ENCODE results near the gene KLHL9.

Gene KLHL9

DNA sequence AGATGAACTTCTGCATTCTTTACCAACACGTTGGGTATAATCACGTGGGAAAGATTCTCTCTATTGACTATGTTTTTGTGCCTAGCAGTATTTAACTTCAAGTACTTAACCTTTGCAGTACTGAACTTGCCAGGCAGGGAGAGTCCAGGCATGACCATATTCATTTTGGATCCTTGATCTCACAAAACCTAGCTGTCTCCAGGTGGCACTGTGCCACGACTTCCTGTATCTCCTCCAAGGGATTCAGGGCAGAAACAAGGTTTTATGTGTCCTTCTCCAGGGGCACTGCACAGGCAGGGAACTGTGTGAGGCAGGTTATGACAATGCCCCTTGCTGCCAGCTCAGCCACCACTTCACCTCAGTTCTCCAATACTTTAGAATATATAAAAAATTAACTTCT, 18.3 kb downstream of the KLHL9 start:
- no CpG with 5 or more reads among the region's 3 CpGs for WGBS (ENCODE audit: extremely low coverage, insufficient coverage, insufficient read length)
- H3K4me2 ChIP-seq (ENCODE audit: low read length): no peak overlapping the region
- H4K8ac ChIP-seq (ENCODE audit: low read depth, low read length): no peak overlapping the region
- no peak for DNase-seq
- no peak overlapping the region for H2BK120ac ChIP-seq (ENCODE audit: insufficient read depth, low read length, poor library complexity)
- no peak overlapping the region for H3K4ac ChIP-seq (ENCODE audit: low read depth, low read length)
- H2AK5ac ChIP-seq (ENCODE audit: low read length): no peak overlapping the region
- H3K27me3 ChIP-seq (ENCODE audit: insufficient read depth, low read length): no peaks in the 10 kb centered on the region
- H3K23ac ChIP-seq (ENCODE audit: low read length): no peak overlapping the region
- H3K36me3 ChIP-seq (ENCODE audit: control insufficient read depth in 1 of 2, insufficient read depth in 2 of 2, low read length in 2 of 2): peaks cover 0 to 2% of the 10 kb centered on the region in 2 experiments
- H3K18ac ChIP-seq (ENCODE audit: low read length): no peak overlapping the region
- H4K91ac ChIP-seq (ENCODE audit: low read depth, low read length): no peak overlapping the region
- H4K12ac ChIP-seq (ENCODE audit: low read depth, low read length): no peak overlapping the region
- no peaks in the 10 kb centered on the region for H3K9me3 ChIP-seq (ENCODE audit: insufficient read depth, low read depth, low read length)
- no peak overlapping the region for H3K9ac ChIP-seq (ENCODE audit: low read length)
- H2AFZ ChIP-seq (ENCODE audit: insufficient read depth, low read length, poor library complexity): no peak overlapping the region
- H3K27ac ChIP-seq (ENCODE audit: low read depth, low read length): no peak overlapping the region
- no peak overlapping the region for H3K4me3 ChIP-seq (ENCODE audit: low read depth, low read length)
- no peak overlapping the region for H3K14ac ChIP-seq (ENCODE audit: low read length)
- no peaks in the 10 kb centered on the region for H3K79me2 ChIP-seq (ENCODE audit: control insufficient read depth, insufficient read depth, low read length, poor library complexity)
- H2BK5ac ChIP-seq (ENCODE audit: low read depth, low read length, poor library complexity): no peak overlapping the region
- no peaks in the 10 kb centered on the region for H3K4me1 ChIP-seq (ENCODE audit: control insufficient read depth in 1 of 2, insufficient read depth in 2 of 2, low read length in 2 of 2)
- H2BK12ac ChIP-seq (ENCODE audit: low read length): no peak overlapping the region
- H3K79me1 ChIP-seq (ENCODE audit: low read length): no peaks in the 10 kb centered on the region

DNA sequence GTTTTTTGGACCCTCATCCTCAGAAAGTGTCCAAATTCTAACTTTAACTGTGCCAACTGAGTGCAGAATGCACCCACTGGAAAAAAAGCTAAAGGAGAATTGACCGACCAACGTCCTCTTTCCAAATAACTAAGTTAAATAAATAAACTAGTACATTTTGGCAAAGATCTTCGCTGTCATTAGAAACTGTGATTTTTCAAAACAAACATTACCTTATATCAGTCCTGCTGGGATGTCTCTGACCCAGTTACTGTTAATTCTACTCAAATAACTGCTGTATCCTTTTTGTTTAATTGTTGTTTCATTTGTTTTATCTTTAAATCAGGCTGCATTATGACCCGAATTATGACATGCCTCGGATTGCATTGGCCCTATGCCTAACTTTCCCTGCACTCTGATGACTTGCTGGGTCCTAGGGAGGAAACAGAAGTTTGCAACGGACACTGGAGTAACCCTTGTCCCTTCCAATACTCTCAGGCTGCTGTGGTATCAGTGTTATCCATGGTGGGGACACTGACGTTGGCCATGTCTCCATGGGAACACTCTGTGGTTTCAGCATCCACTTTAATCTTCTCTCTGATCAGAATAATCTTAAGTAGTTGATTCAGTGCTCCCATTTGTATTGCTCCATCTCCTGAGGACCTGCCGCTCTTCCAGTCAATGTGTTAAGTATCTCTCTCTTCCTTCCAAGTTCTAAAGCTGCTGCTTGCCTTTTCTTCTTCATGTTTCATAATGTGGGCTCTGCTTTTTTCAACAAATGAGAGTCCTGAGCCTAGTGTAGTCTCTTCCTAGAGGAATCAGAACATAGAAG, 19.0 kb downstream of the KLHL9 start:
- no peak overlapping the region for H3K14ac ChIP-seq (ENCODE audit: low read length)
- no peak overlapping the region for H3K23ac ChIP-seq (ENCODE audit: low read length)
- H3K4me3 ChIP-seq (ENCODE audit: low read depth, low read length): no peak overlapping the region
- WGBS (ENCODE audit: extremely low coverage, insufficient coverage, insufficient read length): no CpG with 5 or more reads among the region's 8 CpGs
- no peak overlapping the region for H2AK5ac ChIP-seq (ENCODE audit: low read length)
- H3K27me3 ChIP-seq (ENCODE audit: insufficient read depth, low read length): no peaks in the 10 kb centered on the region
- DNase-seq: no peak
- H3K4ac ChIP-seq (ENCODE audit: low read depth, low read length): no peak overlapping the region
- no peak overlapping the region for H4K12ac ChIP-seq (ENCODE audit: low read depth, low read length)
- no peak overlapping the region for H2BK12ac ChIP-seq (ENCODE audit: low read length)
- H2AFZ ChIP-seq (ENCODE audit: insufficient read depth, low read length, poor library complexity): no peak overlapping the region
- no peak overlapping the region for H2BK120ac ChIP-seq (ENCODE audit: insufficient read depth, low read length, poor library complexity)
- H2BK5ac ChIP-seq (ENCODE audit: low read depth, low read length, poor library complexity): no peak overlapping the region
- H3K27ac ChIP-seq (ENCODE audit: low read depth, low read length): no peak overlapping the region
- no peak overlapping the region for H4K91ac ChIP-seq (ENCODE audit: low read depth, low read length)
- no peaks in the 10 kb centered on the region for H3K4me1 ChIP-seq (ENCODE audit: control insufficient read depth in 1 of 2, insufficient read depth in 2 of 2, low read length in 2 of 2)
- peaks cover 0 to 2% of the 10 kb centered on the region in 2 experiments for H3K36me3 ChIP-seq (ENCODE audit: control insufficient read depth in 1 of 2, insufficient read depth in 2 of 2, low read length in 2 of 2)
- H3K79me2 ChIP-seq (ENCODE audit: control insufficient read depth, insufficient read depth, low read length, poor library complexity): no peaks in the 10 kb centered on the region
- H3K18ac ChIP-seq (ENCODE audit: low read length): no peak overlapping the region
- no peaks in the 10 kb centered on the region for H3K79me1 ChIP-seq (ENCODE audit: low read length)
- H3K9me3 ChIP-seq (ENCODE audit: insufficient read depth, low read depth, low read length): no peaks in the 10 kb centered on the region
- no peak overlapping the region for H3K9ac ChIP-seq (ENCODE audit: low read length)
- no peak overlapping the region for H3K4me2 ChIP-seq (ENCODE audit: low read length)
- no peak overlapping the region for H4K8ac ChIP-seq (ENCODE audit: low read depth, low read length)

DNA sequence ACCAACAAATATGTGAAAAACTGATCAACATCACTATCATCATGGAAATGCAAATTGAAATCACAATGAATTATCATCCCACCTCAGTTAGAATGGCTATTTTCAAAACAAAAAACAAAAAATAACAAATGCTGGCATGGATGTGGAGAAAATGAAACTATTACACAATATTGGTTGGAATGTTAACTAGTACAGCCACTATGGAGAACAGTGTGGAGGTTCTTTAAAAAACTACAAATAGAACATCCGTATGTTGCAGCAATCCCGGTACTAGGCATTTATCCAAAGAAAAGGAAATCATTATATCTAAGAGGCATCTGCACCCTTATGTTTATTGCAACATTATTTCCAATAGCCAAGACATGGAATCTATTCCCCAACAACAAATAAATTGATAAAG, 21.1 kb downstream of the KLHL9 start:
- H2BK120ac ChIP-seq (ENCODE audit: insufficient read depth, low read length, poor library complexity): no peak overlapping the region
- no peaks in the 10 kb centered on the region for H3K4me1 ChIP-seq (ENCODE audit: control insufficient read depth in 1 of 2, insufficient read depth in 2 of 2, low read length in 2 of 2)
- no peaks in the 10 kb centered on the region for H3K79me2 ChIP-seq (ENCODE audit: control insufficient read depth, insufficient read depth, low read length, poor library complexity)
- H3K4me2 ChIP-seq (ENCODE audit: low read length): no peak overlapping the region
- H3K9me3 ChIP-seq (ENCODE audit: insufficient read depth, low read depth, low read length): no peaks in the 10 kb centered on the region
- peak in 1 of 2 donors; percentile 21 for DNase-seq
- no CpG with 5 or more reads among the region's 2 CpGs for WGBS (ENCODE audit: extremely low coverage, insufficient coverage, insufficient read length)
- H3K23ac ChIP-seq (ENCODE audit: low read length): no peak overlapping the region
- no peak overlapping the region for H2BK12ac ChIP-seq (ENCODE audit: low read length)
- no peak overlapping the region for H3K9ac ChIP-seq (ENCODE audit: low read length)
- H2BK5ac ChIP-seq (ENCODE audit: low read depth, low read length, poor library complexity): no peak overlapping the region
- H3K4ac ChIP-seq (ENCODE audit: low read depth, low read length): no peak overlapping the region
- no peak overlapping the region for H3K4me3 ChIP-seq (ENCODE audit: low read depth, low read length)
- H4K8ac ChIP-seq (ENCODE audit: low read depth, low read length): no peak overlapping the region
- H3K14ac ChIP-seq (ENCODE audit: low read length): no peak overlapping the region
- no peak overlapping the region for H2AFZ ChIP-seq (ENCODE audit: insufficient read depth, low read length, poor library complexity)
- no peaks in the 10 kb centered on the region for H3K79me1 ChIP-seq (ENCODE audit: low read length)
- H3K36me3 ChIP-seq (ENCODE audit: control insufficient read depth in 1 of 2, insufficient read depth in 2 of 2, low read length in 2 of 2): no peaks in the 10 kb centered on the region
- H3K18ac ChIP-seq (ENCODE audit: low read length): no peak overlapping the region
- no peaks in the 10 kb centered on the region for H3K27me3 ChIP-seq (ENCODE audit: insufficient read depth, low read length)
- no peak overlapping the region for H4K91ac ChIP-seq (ENCODE audit: low read depth, low read length)
- H4K12ac ChIP-seq (ENCODE audit: low read depth, low read length): no peak overlapping the region
- H2AK5ac ChIP-seq (ENCODE audit: low read length): no peak overlapping the region
- H3K27ac ChIP-seq (ENCODE audit: low read depth, low read length): no peak overlapping the region

DNA sequence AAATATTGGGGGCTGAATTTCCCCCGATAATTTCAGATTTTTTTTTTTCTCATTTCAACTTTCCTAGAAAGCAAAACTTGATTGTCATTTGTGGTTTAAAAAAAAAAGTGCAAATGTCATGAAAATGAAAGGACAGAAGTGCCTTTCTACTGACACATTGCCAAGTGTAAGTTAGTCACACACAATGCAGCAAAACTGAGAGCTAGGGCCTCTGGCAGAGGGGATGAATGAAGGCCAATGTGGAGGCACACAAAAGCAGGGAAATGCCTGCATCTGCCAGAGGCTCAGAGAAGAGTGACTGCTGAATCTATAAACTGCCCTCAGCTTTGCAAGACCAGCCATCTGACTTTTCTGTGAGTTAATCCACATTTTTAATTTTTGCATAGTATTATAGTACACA, 23.3 kb downstream of the KLHL9 start:
- Histone ChIP-seq H2AK5ac (ENCODE audit: low read length) (no peak overlapping the region), H3K79me2 (ENCODE audit: control insufficient read depth, insufficient read depth, low read length, poor library complexity) (no peaks in the 10 kb centered on the region), H3K27me3 (ENCODE audit: insufficient read depth, low read length) (no peaks in the 10 kb centered on the region), H3K79me1 (ENCODE audit: low read length) (no peaks in the 10 kb centered on the region), H3K36me3 (ENCODE audit: control insufficient read depth in 1 of 2, insufficient read depth in 2 of 2, low read length in 2 of 2) (no peaks in the 10 kb centered on the region), H3K4ac (ENCODE audit: low read depth, low read length) (no peak overlapping the region), H4K91ac (ENCODE audit: low read depth, low read length) (no peak overlapping the region), H3K23ac (ENCODE audit: low read length) (no peak overlapping the region), H2BK120ac (ENCODE audit: insufficient read depth, low read length, poor library complexity) (no peak overlapping the region), H4K8ac (ENCODE audit: low read depth, low read length) (no peak overlapping the region), H3K4me2 (ENCODE audit: low read length) (no peak overlapping the region), H3K14ac (ENCODE audit: low read length) (no peak overlapping the region), H3K18ac (ENCODE audit: low read length) (no peak overlapping the region), H2AFZ (ENCODE audit: insufficient read depth, low read length, poor library complexity) (no peak overlapping the region), H3K4me3 (ENCODE audit: low read depth, low read length) (no peak overlapping the region), H4K12ac (ENCODE audit: low read depth, low read length) (no peak overlapping the region), H2BK5ac (ENCODE audit: low read depth, low read length, poor library complexity) (no peak overlapping the region), H2BK12ac (ENCODE audit: low read length) (no peak overlapping the region), H3K27ac (ENCODE audit: low read depth, low read length) (no peak overlapping the region), H3K4me1 (ENCODE audit: control insufficient read depth in 1 of 2, insufficient read depth in 2 of 2, low read length in 2 of 2) (no peaks in the 10 kb centered on the region), H3K9me3 (ENCODE audit: insufficient read depth, low read depth, low read length) (no peaks in the 10 kb centered on the region), H3K9ac (ENCODE audit: low read length) (no peak overlapping the region)
- no CpG with 5 or more reads among the region's 1 CpG for WGBS (ENCODE audit: extremely low coverage, insufficient coverage, insufficient read length)
- DNase-seq: no peak
